ENCODE results near the gene CRADD. TPM values are rescaled to one million over a fixed set of nuclear protein-coding genes. Genes with fewer than 3 reads are reported as not detected.

Gene CRADD
- total and polyA plus RNA-seq, 2 donors (not counting 1 experiment from before 2014, with no cell fraction given), result 5.8 to 15.1 TPM

- no peaks in the 10 kb centered on the region for H3K36me3 ChIP-seq (replicated peaks in 1 of 2; ENCODE audit: control extremely low read depth in 1 of 2, control insufficient read depth in 1 of 2, extremely low read depth in 1 of 2, insufficient read depth in 2 of 2, low read length in 1 of 2)
- H3K4me1 ChIP-seq (ENCODE audit: control insufficient read depth in 2 of 2, insufficient read depth in 2 of 2, low read length in 2 of 2), result no peaks in the 10 kb centered on the region
- H3K9ac ChIP-seq (ENCODE audit: low read length), result no peak overlapping the region
- no peak for ATAC-seq (ENCODE audit: low read depth)
- no peak for DNase-seq
- H4K20me1 ChIP-seq (ENCODE audit: control insufficient read depth, insufficient read depth, low read length, poor library complexity, severe bottlenecking), result no peaks in the 10 kb centered on the region
- 94% methylated on average over 2 of the region's 3 CpGs for WGBS (ENCODE audit: insufficient coverage)
- no peaks in the 10 kb centered on the region for H3K27me3 ChIP-seq (replicated peaks in 1 of 4; ENCODE audit: control extremely low read depth in 1 of 4, control insufficient read depth in 3 of 4, insufficient read depth in 4 of 4, low read length in 3 of 4)
- no peak overlapping the region for H2AFZ ChIP-seq (ENCODE audit: insufficient read depth, low read depth, low read length, poor library complexity, severe bottlenecking)
- Mint-ChIP-seq H3K4me3 (no peak overlapping the region), H3K4me1 (peaks cover 1% of the 10 kb centered on the region), H3K27me3 (no peaks in the 10 kb centered on the region), H3K9me3 (ENCODE audit: insufficient read depth) (peaks cover 2% of the 10 kb centered on the region), H3K27ac (no peak overlapping the region)
- TF ChIP-seq EZH2 (IDR thresholded peaks at IDR 0.05; ENCODE audit: borderline replicate concordance, insufficient read depth, low read depth, low read length, poor library complexity, severe bottlenecking) (no peak), CTCF (IDR thresholded peaks at IDR 0.05) (no peak)
- no peaks in the 10 kb centered on the region for H3K79me2 ChIP-seq (ENCODE audit: control insufficient read depth, insufficient read depth, low read length)
- ChIA-PET CTCF (interaction anchor here (0.8 kb wide), 1 partner anchor 448 kb away, joined by 3 read pairs; no protein-coding TSS in a partner anchor), POLR2A (no interaction called here)
- no peak overlapping the region for H3K27ac ChIP-seq (ENCODE audit: low read length in 2 of 2)
- H3K4me3 ChIP-seq (ENCODE audit: control extremely low read depth in 1 of 5, extremely low read depth in 1 of 5, insufficient read depth in 1 of 5, low read depth in 2 of 5, low read length in 4 of 5), result no peak overlapping the region
- intact Hi-C loops (cut with micrococcal nuclease), result no loop called here
- no peak overlapping the region for H3K4me2 ChIP-seq (replicated peaks; ENCODE audit: low read depth, low read length, poor library complexity, severe bottlenecking)
- H3K9me3 ChIP-seq (ENCODE audit: control extremely low read depth in 1 of 3, control insufficient read depth in 2 of 3, insufficient read depth in 1 of 3, low read length in 2 of 3), result peaks cover 0 to 3% (median 0%) of the 10 kb centered on the region in 3 donors
Measured at GRCh38 chr12:93653712-93654111, 23.5 kb upstream of the CRADD start.

DNA sequence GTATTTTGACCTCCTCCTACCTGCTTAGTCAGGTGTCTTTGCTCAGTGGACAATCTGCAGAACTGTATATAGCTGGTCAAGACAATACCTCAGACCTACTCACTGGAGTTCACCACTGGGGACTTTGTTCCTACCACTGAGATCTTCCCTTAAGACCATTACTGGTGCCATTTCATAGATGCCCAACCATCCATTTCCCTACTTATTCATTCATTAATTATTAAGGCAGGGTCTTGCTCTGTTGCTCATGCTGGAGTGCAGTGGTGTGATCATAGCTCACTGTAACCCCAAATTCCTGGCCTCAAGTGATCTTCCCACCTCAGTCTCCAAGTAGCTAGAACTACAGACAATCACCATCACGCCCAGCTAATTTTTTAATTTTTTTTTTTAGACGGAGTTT is 22.8 kb upstream of the CRADD start:
- Mint-ChIP-seq H3K9me3 (ENCODE audit: insufficient read depth) (peaks cover 2% of the 10 kb centered on the region), H3K27ac (no peak overlapping the region), H3K4me3 (no peak overlapping the region), H3K4me1 (peaks cover 1% of the 10 kb centered on the region), H3K27me3 (no peaks in the 10 kb centered on the region)
- DNase-seq (no peak), ATAC-seq (ENCODE audit: low read depth) (no peak)
- 100% methylated on average over 2 of the region's 2 CpGs for WGBS (ENCODE audit: insufficient coverage)
- intact Hi-C loops (cut with micrococcal nuclease), result no loop called here
- H3K4me1 ChIP-seq (ENCODE audit: control insufficient read depth in 2 of 2, insufficient read depth in 2 of 2, low read length in 2 of 2), result no peaks in the 10 kb centered on the region
- peaks cover 0 to 3% (median 0%) of the 10 kb centered on the region in 3 donors for H3K9me3 ChIP-seq (ENCODE audit: control extremely low read depth in 1 of 3, control insufficient read depth in 2 of 3, insufficient read depth in 1 of 3, low read length in 2 of 3)
- no peak overlapping the region for H3K9ac ChIP-seq (ENCODE audit: low read length)
- H3K27ac ChIP-seq (ENCODE audit: low read length in 2 of 2), result no peak overlapping the region
- no peak overlapping the region for H3K4me2 ChIP-seq (replicated peaks; ENCODE audit: low read depth, low read length, poor library complexity, severe bottlenecking)
- no peak overlapping the region for H2AFZ ChIP-seq (ENCODE audit: insufficient read depth, low read depth, low read length, poor library complexity, severe bottlenecking)
- H3K27me3 ChIP-seq (replicated peaks in 1 of 4; ENCODE audit: control extremely low read depth in 1 of 4, control insufficient read depth in 3 of 4, insufficient read depth in 4 of 4, low read length in 3 of 4), result no peaks in the 10 kb centered on the region
- no peaks in the 10 kb centered on the region for H4K20me1 ChIP-seq (ENCODE audit: control insufficient read depth, insufficient read depth, low read length, poor library complexity, severe bottlenecking)
- CTCF ChIA-PET, result interaction anchor here (0.8 kb wide), 1 partner anchor 447 kb away, joined by 3 read pairs; no protein-coding TSS in a partner anchor
- H3K79me2 ChIP-seq (ENCODE audit: control insufficient read depth, insufficient read depth, low read length), result no peaks in the 10 kb centered on the region
- no peaks in the 10 kb centered on the region for H3K36me3 ChIP-seq (replicated peaks in 1 of 2; ENCODE audit: control extremely low read depth in 1 of 2, control insufficient read depth in 1 of 2, extremely low read depth in 1 of 2, insufficient read depth in 2 of 2, low read length in 1 of 2)
- no peak overlapping the region for H3K4me3 ChIP-seq (ENCODE audit: control extremely low read depth in 1 of 5, extremely low read depth in 1 of 5, insufficient read depth in 1 of 5, low read depth in 2 of 5, low read length in 4 of 5)
- TF ChIP-seq CTCF (IDR thresholded peaks at IDR 0.05), result no peak
- TF ChIP-seq EZH2 (IDR thresholded peaks at IDR 0.05; ENCODE audit: borderline replicate concordance, insufficient read depth, low read depth, low read length, poor library complexity, severe bottlenecking), result no peak
- POLR2A ChIA-PET, result no interaction called here
